Fibroblast of skin of left quadriceps (primary cell): ENCODE data around the gene GRIA3.

Experiments
- DNase-seq, 2 experiments: peaks; one replicate each; pipeline ENCODE4 v3.0.0-alpha.2; 2013; ENCODE audit warnings: low read depth in 2 of 2

Gene GRIA3

GRCh38 chrX:123193101-123193500, 9.0 kb downstream of the GRIA3 start:
- no peak for DNase-seq

GRCh38 chrX:123199338-123199737, 15.3 kb downstream of the GRIA3 start:
- no peak for DNase-seq

- DNase-seq: no peak
Measured at GRCh38 chrX:123201720-123202119, 17.6 kb downstream of the GRIA3 start.

GRCh38 chrX:123202523-123202922, 18.4 kb downstream of the GRIA3 start:
- DNase-seq: no peak

DNA sequence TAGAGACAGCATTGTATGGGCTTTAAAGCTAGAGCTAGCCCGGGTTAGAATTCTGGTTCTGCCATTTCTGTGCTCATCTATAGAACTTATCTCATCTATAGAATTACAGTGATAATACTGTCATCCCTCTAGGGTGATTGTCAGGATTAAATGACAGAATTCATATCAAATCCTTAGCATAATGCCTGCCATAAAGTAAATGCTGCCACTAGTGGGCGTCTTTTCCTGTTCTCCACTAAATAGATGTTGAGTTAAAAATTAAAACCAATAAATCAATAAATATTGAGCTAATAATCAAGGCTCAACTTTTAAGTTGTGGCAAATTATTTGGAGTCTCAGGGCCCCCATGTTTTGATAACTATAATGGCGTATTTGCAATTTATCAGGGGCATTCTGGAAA, 19.7 kb downstream of the GRIA3 start:
- no peak for DNase-seq

GRCh38 chrX:123206176-123206575, 22.1 kb downstream of the GRIA3 start:
- DNase-seq: no peak

DNA sequence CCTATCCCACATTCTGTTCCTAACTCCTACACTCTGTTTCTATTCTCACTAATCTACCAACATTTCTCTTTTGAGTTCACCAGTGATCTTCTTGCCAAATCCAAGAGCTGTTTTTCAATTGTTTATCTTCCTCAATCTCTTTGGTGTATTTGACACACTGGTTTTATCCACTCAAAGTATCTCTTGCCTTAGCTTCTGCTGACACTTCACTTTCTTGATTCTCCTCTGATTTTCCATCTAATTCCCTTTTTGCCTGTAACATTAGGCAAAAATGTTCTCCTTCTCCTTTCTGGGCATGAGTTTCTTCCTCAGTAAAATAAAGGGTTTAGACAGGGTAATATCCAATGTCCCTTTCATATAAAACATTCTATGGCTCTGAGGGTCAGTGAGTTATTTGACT, 26.2 kb downstream of the GRIA3 start:
- no peak for DNase-seq

- DNase-seq: no peak
Measured at GRCh38 chrX:123215397-123216089, 31.5 kb downstream of the GRIA3 start.

DNA sequence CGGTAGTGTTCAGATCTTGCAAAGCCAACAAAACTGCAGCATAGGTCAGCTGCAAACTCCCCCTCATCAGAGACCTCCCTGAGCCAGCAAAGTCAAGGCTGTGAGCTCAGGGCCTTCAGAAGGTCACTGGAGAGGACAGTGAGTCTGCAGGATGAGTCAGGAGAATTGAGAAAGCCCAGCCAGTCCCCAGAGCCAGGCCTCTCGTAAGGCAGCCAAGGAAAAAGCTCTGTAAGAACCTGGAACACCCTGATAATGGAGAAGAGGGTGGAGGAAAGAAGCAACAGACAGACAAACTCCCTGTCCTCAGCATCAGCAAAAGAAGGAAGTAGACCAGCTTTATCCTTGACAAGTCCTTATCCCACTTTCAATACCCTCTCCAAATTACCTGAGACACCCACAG, 33.0 kb downstream of the GRIA3 start:
- DNase-seq: no peak

DNA sequence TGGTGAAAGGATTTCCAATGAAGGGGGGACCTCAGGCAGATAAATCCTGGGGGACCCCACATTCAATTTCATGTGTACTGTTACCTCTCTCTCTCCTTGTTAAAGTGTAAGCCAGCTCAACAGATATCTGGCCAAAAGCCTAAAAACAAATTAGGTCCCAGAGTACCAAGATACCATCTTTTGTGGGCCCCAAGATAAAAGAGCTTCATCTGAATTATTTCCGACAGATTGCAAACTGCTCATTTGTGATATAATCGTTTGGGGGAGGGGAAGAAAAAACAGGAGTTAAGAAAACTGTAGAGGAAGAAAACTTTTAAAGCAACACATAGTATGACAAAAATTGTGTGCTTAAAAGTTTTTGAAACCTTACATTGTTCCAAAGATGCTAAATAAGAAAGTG, 33.6 kb downstream of the GRIA3 start:
- DNase-seq: no peak

DNA sequence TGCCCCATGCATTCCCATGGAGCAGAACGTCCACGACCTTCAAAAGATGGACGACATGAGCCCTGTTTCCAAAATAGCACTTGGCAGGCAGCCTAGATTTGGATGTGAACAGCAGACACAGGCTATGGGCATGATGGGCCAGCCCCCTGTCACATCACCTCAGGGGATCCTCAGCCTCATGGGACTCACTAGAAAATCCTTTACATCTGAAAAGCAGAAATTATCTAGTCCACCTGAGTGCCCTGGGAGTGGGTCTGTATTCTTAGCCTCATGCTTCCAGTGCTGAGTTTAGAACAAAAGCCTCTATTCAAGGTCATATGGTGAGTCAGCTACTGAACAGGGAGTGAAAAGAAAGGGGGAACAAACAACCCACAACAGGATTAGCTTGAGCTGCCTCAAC, 35.8 kb downstream of the GRIA3 start:
- DNase-seq: no peak

- DNase-seq: no peak
Measured at GRCh38 chrX:123222920-123223319, 38.8 kb downstream of the GRIA3 start.

- DNase-seq: no peak
Measured at GRCh38 chrX:123223409-123223808, 39.3 kb downstream of the GRIA3 start.

DNA sequence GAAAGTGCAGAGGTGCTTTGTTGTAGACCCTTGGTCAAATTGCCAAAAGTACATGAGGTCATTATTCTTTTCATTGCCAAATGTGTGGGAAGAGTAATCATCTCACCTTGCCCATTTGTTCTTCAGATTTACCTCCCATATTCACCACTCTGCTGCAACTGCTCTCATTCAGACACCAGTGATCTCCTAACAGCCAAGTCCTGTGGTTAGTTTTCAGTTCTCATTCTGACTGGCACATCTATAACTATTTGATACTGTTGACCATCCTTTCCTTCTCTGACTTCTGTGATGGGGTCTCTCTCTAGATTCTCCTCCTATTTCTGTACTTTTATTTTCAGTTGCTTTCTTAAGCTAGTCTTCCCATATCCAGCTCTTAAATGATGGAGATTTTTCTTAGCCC, 39.8 kb downstream of the GRIA3 start:
- DNase-seq: no peak

- DNase-seq: no peak
Measured at GRCh38 chrX:123230798-123231197, 46.7 kb downstream of the GRIA3 start.

DNA sequence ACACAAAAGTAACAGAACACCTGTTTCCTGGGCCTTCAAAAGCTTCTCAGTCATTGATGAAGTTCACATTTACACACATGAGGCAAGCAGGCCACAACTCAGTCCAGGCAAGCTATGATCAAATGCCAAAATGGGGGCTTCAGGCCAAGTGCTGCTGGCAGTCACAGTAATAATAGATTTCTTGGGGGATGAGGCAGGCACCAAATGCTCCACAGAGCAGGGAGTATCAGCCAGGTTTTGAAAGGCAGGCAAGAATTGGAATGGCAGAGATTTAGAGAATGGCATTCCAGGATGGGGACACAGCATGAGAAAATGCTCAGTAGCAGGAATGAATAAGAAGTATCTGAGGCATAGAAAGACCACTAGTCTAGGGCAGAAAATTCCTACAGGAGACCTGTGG, 52.8 kb downstream of the GRIA3 start:
- no peak for DNase-seq

GRCh38 chrX:123237271-123237670, 53.2 kb downstream of the GRIA3 start:
- DNase-seq: no peak

DNA sequence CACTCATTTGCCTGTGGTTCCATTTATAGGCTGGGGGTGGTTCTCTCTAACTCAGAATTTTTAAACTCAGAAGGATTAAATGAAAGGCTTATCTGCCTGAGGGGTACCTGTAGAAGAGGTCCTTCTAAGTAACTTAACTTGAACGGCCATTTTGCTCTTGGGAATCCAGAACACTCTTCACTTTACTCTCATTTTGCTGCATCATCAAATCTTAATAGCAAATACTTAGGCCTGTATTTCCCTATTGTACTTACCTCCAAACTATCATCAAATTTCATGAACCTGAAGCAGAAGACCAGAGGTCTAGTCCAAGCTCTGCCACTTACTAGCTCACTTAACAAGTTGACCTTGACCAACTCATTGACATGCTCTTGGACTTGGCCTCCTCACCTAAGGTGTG, 70.4 kb downstream of the GRIA3 start:
- DNase-seq: no peak

DNA sequence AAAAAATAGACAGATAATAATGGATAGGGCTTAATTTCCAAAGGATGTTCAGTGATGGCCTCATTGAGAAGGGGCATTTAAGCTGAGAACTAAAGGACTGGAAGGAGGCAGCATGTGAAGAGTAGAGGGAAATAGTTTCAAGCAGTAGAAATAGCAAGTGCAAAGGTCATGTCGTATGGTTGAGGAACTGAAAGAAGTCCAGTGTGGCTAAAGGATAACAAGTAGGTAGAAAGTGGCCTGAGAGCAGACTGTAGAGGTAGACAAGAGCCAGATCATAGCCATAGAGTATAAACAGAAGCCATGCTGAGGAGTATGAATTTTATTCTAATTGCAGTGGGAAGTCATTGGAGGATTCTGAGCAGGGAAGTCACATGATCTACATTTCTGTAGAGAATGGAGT, 72.3 kb downstream of the GRIA3 start:
- no peak for DNase-seq

DNA sequence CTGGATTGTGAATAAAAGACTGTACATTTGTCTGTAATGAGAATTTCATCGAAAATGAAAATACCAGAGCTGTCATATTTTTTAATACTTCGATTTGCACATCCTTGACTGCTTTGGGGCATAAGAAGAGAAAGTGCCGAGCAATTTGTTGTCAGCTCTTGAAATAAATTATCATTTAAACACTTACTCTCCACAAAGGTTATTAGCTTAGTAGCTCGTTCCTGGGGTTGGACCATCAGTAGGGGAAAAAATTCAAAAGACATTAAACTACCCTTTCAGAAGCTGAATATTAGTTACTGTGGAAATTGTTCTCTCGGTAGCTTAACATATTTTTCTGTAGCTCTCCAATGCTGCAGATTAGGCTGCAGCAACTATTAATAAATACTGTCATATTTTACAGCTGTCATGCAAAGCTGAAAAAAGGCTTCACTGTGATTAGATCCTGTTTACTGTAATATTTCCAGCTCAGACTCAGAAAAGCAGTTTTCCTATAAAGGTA, 76.9 kb downstream of the GRIA3 start:
- no peak for DNase-seq

GRCh38 chrX:123263270-123263669, 79.2 kb downstream of the GRIA3 start:
- no peak for DNase-seq

- DNase-seq: peak; percentile 10
Measured at GRCh38 chrX:123263747-123264146, 79.7 kb downstream of the GRIA3 start.

DNA sequence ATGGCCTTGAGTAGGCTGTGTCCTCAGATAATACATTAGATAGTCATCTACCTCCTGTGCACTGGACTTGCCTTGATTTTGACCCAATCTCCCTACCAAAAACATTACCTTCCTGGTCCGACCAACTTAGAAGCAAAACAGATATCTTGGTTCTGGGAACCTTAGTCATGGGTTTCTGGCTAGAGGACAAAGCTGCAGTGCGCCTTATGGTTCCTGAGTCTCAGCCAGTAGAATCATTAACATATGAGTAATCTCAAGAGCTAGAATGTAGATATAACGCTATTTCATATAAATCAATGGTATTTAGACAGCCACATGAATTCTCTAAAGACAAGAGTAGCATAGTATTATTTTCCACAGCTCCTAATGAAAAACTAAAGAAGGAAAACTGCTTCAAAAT, 83.1 kb downstream of the GRIA3 start:
- DNase-seq: peak; percentile 35 to 40

DNA sequence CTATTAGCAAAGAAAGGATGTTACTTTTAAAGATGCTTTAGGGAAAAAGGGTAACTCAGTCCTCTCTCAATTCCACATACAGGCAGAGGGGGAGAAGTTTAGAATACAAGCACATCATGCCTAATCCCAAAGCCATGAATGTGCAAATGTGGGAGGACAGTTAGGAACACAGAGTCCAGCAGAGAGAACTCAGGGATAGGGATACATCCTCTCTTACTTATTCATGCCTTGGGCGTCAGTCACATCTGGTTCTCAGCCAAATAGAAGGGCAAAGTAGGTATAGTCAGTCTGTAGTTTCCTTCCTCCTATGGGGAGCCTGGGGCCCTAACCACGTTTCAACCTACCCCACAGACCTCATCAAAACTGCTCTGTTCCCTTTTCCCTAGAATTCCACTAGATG, 87.8 kb downstream of the GRIA3 start:
- no peak for DNase-seq
